Measurements from ENCODE around the gene SEMA3G.

Gene SEMA3G

GRCh38 chr3:52396907-52397591, 47.9 kb downstream of the SEMA3G start:
- no peak for DNase-seq (ENCODE audit: low read depth in 3 of 3, low spot score in 1 of 3)

DNA sequence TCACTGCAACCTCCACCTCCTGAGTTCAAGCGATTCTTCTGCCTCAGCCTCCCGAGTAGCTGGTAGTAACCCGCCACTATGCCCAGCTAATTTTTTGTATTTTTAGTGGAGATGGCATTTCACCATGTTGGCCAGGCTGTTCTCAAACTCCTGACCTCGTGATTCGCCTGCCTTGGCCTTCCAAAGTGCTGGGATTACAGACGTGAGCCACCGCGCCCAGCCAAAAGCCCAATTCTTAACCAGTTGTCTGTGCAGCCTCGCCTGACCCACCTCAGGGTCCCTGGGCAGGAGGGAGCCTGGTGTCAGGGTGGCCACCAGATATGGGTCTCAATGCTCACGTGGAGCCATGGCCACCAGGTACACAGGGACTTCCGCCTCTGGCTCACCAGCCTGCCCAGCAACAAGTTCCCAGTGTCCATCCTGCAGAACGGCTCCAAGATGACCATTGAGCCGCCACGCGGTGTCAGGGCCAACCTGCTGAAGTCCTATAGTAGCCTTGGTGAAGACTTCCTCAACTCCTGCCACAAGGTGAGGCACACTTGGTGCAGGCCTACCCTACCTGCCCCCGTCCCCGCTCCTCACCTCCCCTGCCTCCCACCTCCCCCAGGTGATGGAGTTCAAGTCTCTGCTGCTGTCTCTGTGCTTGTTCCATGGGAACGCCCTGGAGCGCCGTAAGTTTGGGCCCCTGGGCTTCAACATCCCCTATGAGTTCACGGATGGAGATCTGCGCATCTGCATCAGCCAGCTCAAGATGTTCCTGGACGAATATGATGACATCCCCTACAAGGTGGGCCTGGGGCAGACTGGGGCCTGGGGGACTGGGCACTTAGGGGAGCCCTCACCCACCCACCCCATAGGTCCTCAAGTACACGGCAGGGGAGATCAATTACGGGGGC, 48.6 kb downstream of the SEMA3G start:
- no peak for DNase-seq (ENCODE audit: low read depth in 3 of 3, low spot score in 1 of 3)

GRCh38 chr3:52395503-52395865, 49.4 kb downstream of the SEMA3G start:
- no peak for DNase-seq (ENCODE audit: low read depth in 3 of 3, low spot score in 1 of 3)

DNA sequence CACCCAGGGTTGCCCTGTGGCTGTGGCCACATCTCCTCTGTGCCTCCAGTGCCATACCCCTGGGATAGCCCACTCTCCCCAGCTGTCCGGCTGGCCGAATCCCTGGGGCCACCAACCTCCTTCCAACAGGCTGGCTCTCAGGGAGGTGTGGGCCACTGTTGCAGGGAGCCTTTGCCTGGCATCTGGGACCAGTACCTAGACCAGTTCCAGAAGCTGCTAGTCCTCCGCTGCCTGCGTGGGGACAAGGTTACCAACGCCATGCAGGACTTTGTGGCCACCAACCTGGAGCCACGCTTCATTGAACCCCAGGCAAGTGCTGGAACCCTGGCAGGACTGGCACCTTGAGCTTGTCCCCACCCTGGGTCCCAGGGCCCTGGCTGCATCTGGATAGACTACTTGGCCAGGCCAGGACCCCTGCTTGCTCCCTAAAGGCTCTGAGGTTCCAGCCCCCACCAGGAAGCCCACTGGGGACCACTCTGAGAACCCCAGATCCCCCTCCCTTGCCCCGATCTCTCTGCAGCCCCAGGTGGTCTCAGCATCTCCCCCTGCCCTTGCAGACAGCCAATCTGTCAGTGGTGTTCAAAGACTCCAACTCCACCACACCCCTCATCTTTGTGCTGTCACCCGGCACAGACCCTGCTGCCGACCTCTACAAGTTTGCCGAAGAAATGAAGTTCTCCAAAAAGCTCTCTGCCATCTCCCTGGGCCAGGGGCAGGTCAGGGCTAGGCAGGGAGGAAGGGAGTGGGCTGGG, 50.0 kb downstream of the SEMA3G start:
- no peak for DNase-seq (ENCODE audit: low read depth in 3 of 3, low spot score in 1 of 3)

GRCh38 chr3:52393959-52394670, 50.8 kb downstream of the SEMA3G start:
- DNase-seq (ENCODE audit: low read depth in 3 of 3, low spot score in 1 of 3) = no peak

GRCh38 chr3:52393131-52393807, 51.6 kb downstream of the SEMA3G start:
- DNase-seq (ENCODE audit: low read depth in 3 of 3, low spot score in 1 of 3) = no peak

- DNase-seq (ENCODE audit: low read depth in 3 of 3, low spot score in 1 of 3) = no peak
Measured at GRCh38 chr3:52392216-52392930, 52.5 kb downstream of the SEMA3G start.

- no peak for DNase-seq (ENCODE audit: low read depth in 3 of 3, low spot score in 1 of 3)
Measured at GRCh38 chr3:52391096-52391495, 53.8 kb downstream of the SEMA3G start.

DNA sequence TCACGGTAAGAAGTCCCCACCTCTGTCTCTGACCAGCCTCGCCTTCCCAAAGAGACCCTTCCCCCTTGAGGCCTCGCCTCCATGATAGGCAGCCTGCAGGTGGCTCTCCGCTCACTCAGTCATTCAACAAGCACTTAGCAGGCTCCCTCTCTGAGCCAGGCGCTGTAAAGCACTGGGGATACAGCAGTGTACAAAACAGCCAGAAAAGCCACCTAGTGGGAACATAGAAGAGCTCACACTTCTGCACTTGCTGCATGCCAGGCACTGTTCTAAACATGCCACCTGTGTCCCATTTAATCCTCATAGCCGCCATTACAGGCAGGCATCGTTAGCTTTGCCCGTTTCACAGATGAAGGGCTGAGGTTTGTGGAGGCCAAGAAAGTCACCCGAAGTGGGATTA, 56.0 kb downstream of the SEMA3G start:
- DNase-seq (ENCODE audit: low read depth in 3 of 3, low spot score in 1 of 3) = no peak

DNA sequence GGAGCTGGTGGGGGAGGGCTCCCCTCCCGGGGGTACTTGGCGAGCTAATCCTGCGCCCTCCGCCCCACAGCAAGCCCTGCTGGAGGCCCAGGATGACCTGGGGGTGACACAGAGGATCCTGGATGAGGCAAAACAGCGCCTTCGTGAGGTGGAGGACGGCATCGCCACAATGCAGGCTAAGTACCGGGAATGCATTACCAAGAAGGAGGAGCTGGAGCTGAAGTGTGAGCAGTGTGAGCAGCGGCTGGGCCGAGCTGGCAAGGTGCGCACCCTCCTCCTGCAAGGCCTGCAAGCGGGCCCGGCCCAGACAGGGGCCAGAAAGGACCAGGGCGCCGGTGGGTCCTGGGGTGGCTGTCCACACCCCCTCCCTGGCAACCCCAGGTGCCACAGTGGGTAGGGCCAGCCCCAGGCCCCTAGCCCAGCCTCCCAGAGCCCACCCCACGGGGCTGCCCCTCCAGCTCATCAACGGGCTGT, 56.5 kb downstream of the SEMA3G start:
- no peak for DNase-seq (ENCODE audit: low read depth in 3 of 3, low spot score in 1 of 3)

DNA sequence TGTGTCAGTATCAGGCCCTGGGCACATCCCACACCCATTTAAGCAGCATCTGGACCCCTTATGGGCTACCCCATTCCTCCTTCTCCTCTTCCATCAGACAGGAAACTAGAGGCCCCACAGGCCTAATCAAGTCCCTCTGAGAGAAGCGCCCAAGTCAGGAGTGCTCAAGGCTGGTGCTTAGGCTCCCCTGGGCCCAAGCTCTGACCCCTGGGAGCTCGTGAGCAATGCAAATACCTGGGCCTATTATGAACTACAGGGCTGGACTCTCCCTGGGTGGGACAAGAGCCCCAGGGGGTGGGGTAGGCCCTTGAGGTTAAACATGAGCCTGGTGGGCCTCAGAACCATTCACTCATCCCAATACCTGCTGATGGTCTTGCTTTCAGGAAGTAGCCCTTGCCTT, 57.4 kb downstream of the SEMA3G start:
- DNase-seq (ENCODE audit: low read depth in 3 of 3, low spot score in 1 of 3) = no peak

- no peak for DNase-seq (ENCODE audit: low read depth in 3 of 3, low spot score in 1 of 3)
Measured at GRCh38 chr3:52385157-52385556, 59.7 kb downstream of the SEMA3G start.

GRCh38 chr3:52384019-52384761, 60.7 kb downstream of the SEMA3G start:
- DNase-seq (ENCODE audit: low read depth in 3 of 3, low spot score in 1 of 3) = no peak

DNA sequence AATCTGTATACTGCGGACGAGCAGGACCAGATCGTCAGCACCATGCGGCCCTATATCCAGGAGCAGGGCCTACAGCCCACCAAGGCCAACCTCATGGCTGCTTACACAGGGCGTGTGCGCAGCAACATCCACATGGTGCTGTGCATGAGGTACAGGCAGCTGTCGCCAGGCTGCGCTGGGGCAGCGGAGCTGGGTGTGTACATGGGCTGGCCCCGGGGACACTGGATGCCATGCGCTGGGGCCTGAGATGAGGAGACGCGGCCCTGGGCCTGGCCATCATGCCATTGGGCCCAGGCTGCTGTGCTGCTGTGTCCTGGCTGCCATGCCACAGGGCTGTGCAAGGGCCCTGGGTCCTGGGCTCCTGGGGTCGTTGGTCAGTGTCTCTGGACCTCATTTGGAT, 61.5 kb downstream of the SEMA3G start:
- DNase-seq (ENCODE audit: low read depth in 3 of 3, low spot score in 1 of 3) = no peak

All from stimulated activated CD4-positive, alpha-beta T cell treated with anti-CD3 and anti-CD28 coated beads, TNF-alpha, amount 100 ng/mL, for 1 hour (primary cell).